ENCODE results near the gene VOPP1.

VOPP1 gene

GRCh38 chr7:55518836-55519235, 53.5 kb downstream of the VOPP1 start:
- Histone ChIP-seq H4K20me1 (ENCODE audit: insufficient read depth, low read length) (no peaks in the 10 kb centered on the region), H3K9me3 (replicated peaks; ENCODE audit: insufficient read depth, low read length) (no peaks in the 10 kb centered on the region), H3K36me3 (replicated peaks; ENCODE audit: insufficient read depth, low read length) (peaks cover 16% of the 10 kb centered on the region), H3K79me2 (ENCODE audit: low read length) (peaks cover 89% of the 10 kb centered on the region), H3K4me3 (ENCODE audit: low read length) (no peak overlapping the region), H3F3A (ENCODE audit: insufficient read depth, low read length) (peaks cover 56% of the 10 kb centered on the region), H3K4me1 (ENCODE audit: low read length) (peaks cover 64% of the 10 kb centered on the region), H3K9me2 (replicated peaks; ENCODE audit: insufficient read depth, low read length) (no peaks in the 10 kb centered on the region), H2AFZ (ENCODE audit: low read length) (no peak overlapping the region), H3K27me3 (replicated peaks; ENCODE audit: insufficient read depth, low read length) (no peaks in the 10 kb centered on the region), H3K9ac (ENCODE audit: low read length) (no peak overlapping the region), H3K27ac (ENCODE audit: low read length) (peak overlapping the region; percentile 7; the same call in 1 of the 2 replicates), H3K4me2 (ENCODE audit: low read depth, low read length) (no peak overlapping the region)
- no peak for TF ChIP-seq CTCF (IDR thresholded peaks at IDR 0.05; ENCODE audit: low read length)
- no peak for TF ChIP-seq EZH2phosphoT487 (IDR thresholded peaks at IDR 0.05; ENCODE audit: low read length)
- TF ChIP-seq EZH2 (optimal IDR thresholded peaks at IDR 0.05; ENCODE audit: low read depth, low read length): no peak
- DNase-seq: no peak

- Histone ChIP-seq H3K36me3 (replicated peaks; ENCODE audit: insufficient read depth, low read length) (peaks cover 16% of the 10 kb centered on the region), H3K4me2 (ENCODE audit: low read depth, low read length) (no peak overlapping the region; the same call in 1 of the 2 replicates), H3K4me3 (ENCODE audit: low read length) (no peak overlapping the region), H4K20me1 (ENCODE audit: insufficient read depth, low read length) (no peaks in the 10 kb centered on the region), H3K27ac (ENCODE audit: low read length) (peak overlapping the region; percentile 98; the same call in 1 of the 2 replicates), H3F3A (ENCODE audit: insufficient read depth, low read length) (peaks cover 56% of the 10 kb centered on the region), H3K9me3 (replicated peaks; ENCODE audit: insufficient read depth, low read length) (no peaks in the 10 kb centered on the region), H3K27me3 (replicated peaks; ENCODE audit: insufficient read depth, low read length) (no peaks in the 10 kb centered on the region), H3K79me2 (ENCODE audit: low read length) (peaks cover 89% of the 10 kb centered on the region), H3K9me2 (replicated peaks; ENCODE audit: insufficient read depth, low read length) (no peaks in the 10 kb centered on the region), H3K4me1 (ENCODE audit: low read length) (peaks cover 64% of the 10 kb centered on the region), H3K9ac (ENCODE audit: low read length) (no peak overlapping the region), H2AFZ (ENCODE audit: low read length) (no peak overlapping the region)
- TF ChIP-seq EZH2 (optimal IDR thresholded peaks at IDR 0.05; ENCODE audit: low read depth, low read length) (no peak), CTCF (IDR thresholded peaks at IDR 0.05; ENCODE audit: low read length) (no peak), EZH2phosphoT487 (IDR thresholded peaks at IDR 0.05; ENCODE audit: low read length) (no peak)
- no peak for DNase-seq
Measured at GRCh38 chr7:55517936-55518689, 54.2 kb downstream of the VOPP1 start.

GRCh38 chr7:55517191-55517633, 55.1 kb downstream of the VOPP1 start:
- peaks cover 62% of the 10 kb centered on the region for H3F3A ChIP-seq (ENCODE audit: insufficient read depth, low read length)
- H3K9ac ChIP-seq (ENCODE audit: low read length): peak overlapping the region; percentile 18; the same call in 1 of the 2 replicates
- peaks cover 73% of the 10 kb centered on the region for H3K4me1 ChIP-seq (ENCODE audit: low read length)
- peak; percentile 27 for DNase-seq
- H3K27ac ChIP-seq (ENCODE audit: low read length): peak overlapping the region; percentile 98
- H3K27me3 ChIP-seq (replicated peaks; ENCODE audit: insufficient read depth, low read length): no peaks in the 10 kb centered on the region
- H3K4me3 ChIP-seq (ENCODE audit: low read length): no peak overlapping the region
- peaks cover 89% of the 10 kb centered on the region for H3K79me2 ChIP-seq (ENCODE audit: low read length)
- no peaks in the 10 kb centered on the region for H4K20me1 ChIP-seq (ENCODE audit: insufficient read depth, low read length)
- peaks cover 16% of the 10 kb centered on the region for H3K36me3 ChIP-seq (replicated peaks; ENCODE audit: insufficient read depth, low read length)
- H3K9me2 ChIP-seq (replicated peaks; ENCODE audit: insufficient read depth, low read length): no peaks in the 10 kb centered on the region
- H2AFZ ChIP-seq (ENCODE audit: low read length): no peak overlapping the region
- H3K4me2 ChIP-seq (ENCODE audit: low read depth, low read length): peak overlapping the region; percentile 57
- no peaks in the 10 kb centered on the region for H3K9me3 ChIP-seq (replicated peaks; ENCODE audit: insufficient read depth, low read length)
- TF ChIP-seq EZH2 (optimal IDR thresholded peaks at IDR 0.05; ENCODE audit: low read depth, low read length) (no peak), CTCF (IDR thresholded peaks at IDR 0.05; ENCODE audit: low read length) (no peak), EZH2phosphoT487 (IDR thresholded peaks at IDR 0.05; ENCODE audit: low read length) (no peak)
